Central memory CD8-positive, alpha-beta T cell (primary cell): Measurements from ENCODE around the gene PPARG.

ENCODE experiments used
- ATAC-seq: fragments of 150-1000 bp; cut with Tn5 transposase; replicated peaks from 2 replicates; pipeline ENCODE4 v1.10.0; 2022; ENCODE audit warnings: mild to moderate bottlenecking, moderate FRiP score, moderate number of reproducible peaks; ENCODE audit not compliant: poor library complexity, severe bottlenecking; ENCODE audit errors: extremely low read depth
- DNase-seq, 2 donors: peaks; one replicate each; pipeline ENCODE4 v3.0.0; 2021; ENCODE audit warnings: low spot score in 2 of 2
- H3K27ac Mint-ChIP-seq: one replicate; pipeline ENCODE4 v1.8.0; 2022; ENCODE audit warnings: low read depth, mild to moderate bottlenecking, moderate library complexity, mixed read lengths
- H3K27me3 Mint-ChIP-seq: one replicate; pipeline ENCODE4 v1.8.0; 2022; ENCODE audit warnings: mixed read lengths
- H3K36me3 Mint-ChIP-seq: one replicate; pipeline ENCODE4 v1.8.0; 2022; ENCODE audit warnings: mild to moderate bottlenecking, moderate library complexity, mixed read lengths; ENCODE audit not compliant: insufficient read depth
- H3K4me1 Mint-ChIP-seq: one replicate; pipeline ENCODE4 v1.8.0; 2022; ENCODE audit warnings: mixed read lengths
- H3K4me3 Mint-ChIP-seq: one replicate; pipeline ENCODE4 v1.8.0; 2022; ENCODE audit warnings: mild to moderate bottlenecking, moderate library complexity, mixed read lengths
- H3K9me3 Mint-ChIP-seq: one replicate; pipeline ENCODE4 v1.8.0; 2022; ENCODE audit warnings: mixed read lengths

PPARG gene

DNA sequence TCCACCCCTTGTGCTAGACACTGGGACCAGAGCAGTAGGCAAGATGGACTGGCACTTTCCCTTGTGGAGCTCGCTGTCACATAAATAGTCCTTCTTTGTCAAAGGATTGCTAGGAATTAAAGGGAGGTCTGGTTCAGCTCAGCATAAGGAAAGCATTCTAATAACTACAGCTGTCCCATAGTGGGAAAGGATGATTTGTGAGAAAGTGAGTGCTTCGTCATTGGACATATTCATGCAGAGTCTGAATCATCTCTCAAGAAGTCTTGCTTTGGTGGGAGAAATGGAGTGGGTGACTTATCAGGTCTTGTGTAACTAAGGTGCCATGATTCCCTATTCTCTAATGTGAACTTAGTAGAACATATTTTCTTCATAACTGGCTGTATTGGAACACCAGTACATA lies 14.7 kb downstream of the PPARG start:
- Mint-ChIP-seq H3K36me3 (no peaks in the 10 kb centered on the region), H3K27me3 (peaks cover 17% of the 10 kb centered on the region), H3K4me3 (no peak overlapping the region), H3K9me3 (no peaks in the 10 kb centered on the region), H3K4me1 (no peaks in the 10 kb centered on the region), H3K27ac (no peak overlapping the region)
- DNase-seq (no peak), ATAC-seq (no peak)

DNA sequence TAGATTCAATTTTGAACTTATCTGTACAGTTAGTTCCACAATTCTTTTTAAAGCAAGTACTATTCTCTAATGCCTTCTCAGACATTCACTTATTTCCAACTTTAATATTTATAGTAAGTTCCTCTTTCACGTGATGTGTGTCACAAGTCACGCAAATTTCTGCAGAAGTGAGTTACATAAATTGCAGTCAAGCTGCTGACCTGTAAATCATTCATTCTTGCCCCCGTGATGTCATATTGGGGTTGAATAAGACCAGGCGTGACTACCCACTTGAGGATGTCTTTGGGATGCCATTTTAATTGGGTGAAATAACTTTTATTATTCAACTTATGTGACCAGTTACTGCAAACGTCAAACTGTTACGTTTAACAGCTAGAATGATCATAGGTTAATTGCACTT lies 15.1 kb downstream of the PPARG start:
- Mint-ChIP-seq H3K27me3 (peaks cover 17% of the 10 kb centered on the region), H3K27ac (no peak overlapping the region), H3K4me1 (no peaks in the 10 kb centered on the region), H3K36me3 (no peaks in the 10 kb centered on the region), H3K4me3 (no peak overlapping the region), H3K9me3 (no peaks in the 10 kb centered on the region)
- ATAC-seq (no peak), DNase-seq (no peak)

DNA sequence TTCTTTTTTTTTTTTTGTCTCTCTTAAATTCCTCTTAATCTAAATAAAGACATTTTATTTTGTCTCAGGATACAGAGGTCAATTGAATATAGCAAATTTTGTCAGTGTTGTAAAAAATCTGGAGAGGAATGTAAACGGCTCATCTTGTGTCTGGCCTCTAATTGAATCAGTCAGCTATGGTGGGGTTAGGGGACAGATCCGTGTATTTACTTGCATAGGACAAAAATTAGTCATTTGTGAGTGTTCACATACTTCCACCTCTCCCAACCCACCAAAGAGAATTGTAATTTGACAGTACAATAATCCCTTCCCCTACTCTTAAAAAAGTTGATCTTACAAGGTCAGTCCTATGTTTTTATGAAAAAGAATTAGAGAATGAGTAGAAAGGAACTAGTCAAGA lies 18.3 kb downstream of the PPARG start:
- H3K4me1 Mint-ChIP-seq, result no peaks in the 10 kb centered on the region
- peaks cover 17% of the 10 kb centered on the region for H3K27me3 Mint-ChIP-seq
- no peak for DNase-seq
- peaks cover 2% of the 10 kb centered on the region for H3K36me3 Mint-ChIP-seq
- no peak for ATAC-seq
- H3K9me3 Mint-ChIP-seq, result no peaks in the 10 kb centered on the region
- no peak overlapping the region for H3K4me3 Mint-ChIP-seq
- H3K27ac Mint-ChIP-seq, result no peak overlapping the region

DNA sequence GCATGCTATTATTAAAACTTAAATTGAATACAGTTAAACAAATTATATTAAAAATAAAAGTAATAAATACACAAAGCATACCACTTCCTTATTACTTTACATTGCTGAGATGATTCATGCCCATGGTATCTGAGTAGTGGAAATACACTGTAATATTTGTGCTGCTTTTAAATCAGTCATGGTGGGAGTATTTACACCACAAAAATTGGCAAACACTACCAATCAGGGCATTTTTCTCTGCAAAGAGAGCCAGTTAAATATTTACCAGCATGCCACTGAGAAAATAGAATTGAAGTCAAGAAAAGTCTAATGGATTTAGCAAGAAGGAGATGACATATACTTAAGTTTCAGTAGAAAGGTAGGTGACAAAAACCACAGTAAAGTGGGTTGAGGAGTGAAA lies 19.6 kb downstream of the PPARG start:
- DNase-seq (no peak), ATAC-seq (no peak)
- Mint-ChIP-seq H3K36me3 (peaks cover 2% of the 10 kb centered on the region), H3K4me3 (no peak overlapping the region), H3K27me3 (peaks cover 17% of the 10 kb centered on the region), H3K27ac (no peak overlapping the region), H3K9me3 (no peaks in the 10 kb centered on the region), H3K4me1 (no peaks in the 10 kb centered on the region)

DNA sequence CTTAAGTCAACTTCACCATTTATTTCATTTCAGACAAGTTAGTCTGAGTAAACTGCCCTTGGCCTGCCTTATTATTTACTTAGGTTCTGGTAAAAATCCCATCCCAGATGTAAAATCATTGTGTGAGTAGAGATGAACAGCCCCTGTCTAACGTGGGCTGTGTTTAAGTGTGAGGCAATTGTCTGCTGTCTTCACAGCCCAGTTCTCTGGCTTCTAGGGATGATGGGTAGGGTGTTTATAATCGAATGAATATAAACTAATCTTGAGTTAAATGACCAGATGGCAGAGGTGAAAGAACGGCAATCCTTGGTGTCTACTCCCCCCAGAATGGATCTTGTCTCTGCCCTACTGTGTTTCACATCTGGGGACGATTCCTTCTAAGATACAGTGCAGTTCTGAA lies 20.8 kb downstream of the PPARG start:
- H3K4me1 Mint-ChIP-seq, result no peaks in the 10 kb centered on the region
- H3K4me3 Mint-ChIP-seq, result no peak overlapping the region
- DNase-seq (no peak), ATAC-seq (no peak)
- H3K27ac Mint-ChIP-seq, result no peak overlapping the region
- H3K9me3 Mint-ChIP-seq, result no peaks in the 10 kb centered on the region
- H3K27me3 Mint-ChIP-seq, result peaks cover 14% of the 10 kb centered on the region
- H3K36me3 Mint-ChIP-seq, result peaks cover 2% of the 10 kb centered on the region

DNA sequence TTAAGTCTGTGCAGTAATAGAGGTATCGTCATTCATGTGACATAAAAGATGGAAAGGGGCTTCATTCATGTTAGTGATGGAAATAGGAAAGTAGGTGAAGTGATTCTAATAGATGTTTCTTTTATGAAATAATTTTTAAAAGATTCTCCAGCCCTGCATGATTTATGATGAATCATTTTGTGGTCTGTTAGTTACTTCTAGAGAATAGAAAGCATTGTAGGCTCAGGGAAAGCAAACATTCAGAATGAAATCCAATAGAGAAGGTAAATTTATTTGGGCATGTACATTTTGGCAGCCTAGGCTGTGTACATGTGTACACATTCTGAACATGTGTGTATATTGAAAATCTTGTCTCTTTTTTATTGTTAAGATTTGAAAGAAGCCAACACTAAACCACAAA lies 23.1 kb downstream of the PPARG start:
- Mint-ChIP-seq H3K36me3 (peaks cover 2% of the 10 kb centered on the region), H3K27me3 (peaks cover 19% of the 10 kb centered on the region), H3K4me1 (no peaks in the 10 kb centered on the region), H3K27ac (no peak overlapping the region), H3K4me3 (no peak overlapping the region), H3K9me3 (no peaks in the 10 kb centered on the region)
- ATAC-seq, result no peak
- no peak for DNase-seq

- DNase-seq, result no peak
- no peak overlapping the region for H3K4me3 Mint-ChIP-seq
- H3K36me3 Mint-ChIP-seq, result peaks cover 2% of the 10 kb centered on the region
- no peak for ATAC-seq
- H3K27me3 Mint-ChIP-seq, result peaks cover 14% of the 10 kb centered on the region
- no peaks in the 10 kb centered on the region for H3K4me1 Mint-ChIP-seq
- no peak overlapping the region for H3K27ac Mint-ChIP-seq
- H3K9me3 Mint-ChIP-seq, result no peaks in the 10 kb centered on the region
These were observed 24.6 kb downstream of the PPARG start for GRCh38 chr3:12313519-12313918.

- ATAC-seq (no peak), DNase-seq (no peak)
- no peaks in the 10 kb centered on the region for H3K4me1 Mint-ChIP-seq
- no peak overlapping the region for H3K4me3 Mint-ChIP-seq
- H3K27me3 Mint-ChIP-seq, result peaks cover 14% of the 10 kb centered on the region
- H3K36me3 Mint-ChIP-seq, result peaks cover 2% of the 10 kb centered on the region
- no peaks in the 10 kb centered on the region for H3K9me3 Mint-ChIP-seq
- no peak overlapping the region for H3K27ac Mint-ChIP-seq
These were observed 27.4 kb downstream of the PPARG start for GRCh38 chr3:12316253-12316652.

DNA sequence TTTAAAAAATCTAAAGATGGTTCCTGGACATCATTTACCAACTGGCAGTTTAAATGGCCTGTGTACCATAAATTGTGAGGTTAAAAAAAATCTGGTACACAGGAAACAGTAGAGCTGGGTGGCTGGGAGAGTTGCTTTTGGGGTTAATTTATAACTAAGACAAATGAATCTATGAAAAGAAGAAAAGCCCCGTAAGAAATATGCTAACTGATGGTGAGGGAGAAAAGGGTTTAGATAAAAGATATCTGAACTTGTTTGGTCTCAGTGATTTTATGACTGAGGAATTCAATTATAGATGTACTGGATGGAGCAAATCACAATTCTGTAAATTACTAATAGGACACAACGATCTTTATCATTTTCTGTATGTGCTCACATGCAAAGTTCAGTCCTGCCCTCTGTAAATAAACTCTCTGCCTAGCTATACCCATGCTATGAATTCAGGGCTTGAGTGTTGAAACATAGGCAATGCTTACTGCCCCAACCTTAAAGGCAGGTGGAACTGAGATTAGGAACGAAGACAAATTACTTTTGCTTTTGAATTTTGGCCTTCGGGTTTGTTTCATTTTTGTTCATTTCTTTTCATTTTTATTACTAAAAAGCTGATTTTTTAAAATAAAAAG lies 28.0 kb downstream of the PPARG start:
- Mint-ChIP-seq H3K4me1 (no peaks in the 10 kb centered on the region), H3K27me3 (peaks cover 14% of the 10 kb centered on the region), H3K4me3 (no peak overlapping the region), H3K36me3 (no peaks in the 10 kb centered on the region), H3K9me3 (no peaks in the 10 kb centered on the region), H3K27ac (no peak overlapping the region)
- no peak for ATAC-seq
- DNase-seq, result no peak

- peaks cover 25% of the 10 kb centered on the region for H3K27me3 Mint-ChIP-seq
- H3K36me3 Mint-ChIP-seq, result no peaks in the 10 kb centered on the region
- no peaks in the 10 kb centered on the region for H3K4me1 Mint-ChIP-seq
- H3K4me3 Mint-ChIP-seq, result no peak overlapping the region
- ATAC-seq (no peak), DNase-seq (no peak)
- H3K9me3 Mint-ChIP-seq, result no peaks in the 10 kb centered on the region
- no peak overlapping the region for H3K27ac Mint-ChIP-seq
These were observed 29.0 kb downstream of the PPARG start for GRCh38 chr3:12317914-12318313.

GRCh38 chr3:12318758-12319621 lies 30.1 kb downstream of the PPARG start:
- DNase-seq (no peak), ATAC-seq (no peak)
- no peaks in the 10 kb centered on the region for H3K9me3 Mint-ChIP-seq
- H3K4me3 Mint-ChIP-seq, result no peak overlapping the region
- no peaks in the 10 kb centered on the region for H3K36me3 Mint-ChIP-seq
- H3K27me3 Mint-ChIP-seq, result peaks cover 36% of the 10 kb centered on the region
- no peak overlapping the region for H3K27ac Mint-ChIP-seq
- H3K4me1 Mint-ChIP-seq, result no peaks in the 10 kb centered on the region

DNA sequence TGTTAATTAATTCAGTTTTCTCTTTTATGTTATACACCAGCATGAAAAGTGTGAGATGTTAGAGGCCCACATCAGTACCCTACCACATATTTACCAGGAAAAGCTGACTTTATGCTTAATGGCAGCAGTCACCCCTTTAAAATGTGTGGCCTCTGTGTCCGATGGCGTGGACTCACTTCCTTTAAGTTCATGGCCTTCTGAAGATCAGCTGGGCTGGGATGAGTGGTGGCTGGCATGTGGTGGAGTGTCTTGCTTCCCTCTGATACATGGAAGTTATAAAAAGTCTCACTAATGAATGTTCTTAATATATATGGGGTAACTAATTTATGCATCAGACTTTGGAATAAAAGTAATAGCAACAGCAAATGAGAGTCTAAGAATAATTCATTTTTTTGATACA lies 32.1 kb downstream of the PPARG start:
- Mint-ChIP-seq H3K36me3 (no peaks in the 10 kb centered on the region), H3K9me3 (no peaks in the 10 kb centered on the region), H3K4me3 (no peak overlapping the region), H3K27ac (no peak overlapping the region), H3K4me1 (no peaks in the 10 kb centered on the region), H3K27me3 (peaks cover 30% of the 10 kb centered on the region)
- ATAC-seq (no peak), DNase-seq (no peak)

DNA sequence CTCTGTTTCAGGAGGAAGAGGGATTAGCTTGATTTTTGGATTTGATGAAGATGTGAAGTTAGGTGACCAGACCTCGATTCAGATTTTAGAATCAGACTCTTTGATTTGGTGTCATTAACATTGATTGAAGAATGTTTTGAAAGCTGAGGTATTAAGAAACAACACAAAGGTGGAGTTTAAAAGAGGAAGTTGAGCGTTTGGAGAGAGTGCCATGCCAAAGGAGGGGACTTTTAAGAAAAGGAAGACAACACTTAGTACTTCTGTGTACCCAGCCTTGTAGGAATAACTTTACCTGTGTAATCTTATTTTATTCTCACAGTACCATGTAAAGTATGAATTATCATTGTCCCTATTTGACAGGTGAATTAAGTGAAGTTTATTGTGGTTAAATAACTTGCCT lies 34.4 kb downstream of the PPARG start:
- Mint-ChIP-seq H3K36me3 (no peaks in the 10 kb centered on the region), H3K27ac (no peak overlapping the region), H3K4me3 (no peak overlapping the region), H3K9me3 (no peaks in the 10 kb centered on the region), H3K27me3 (peaks cover 23% of the 10 kb centered on the region), H3K4me1 (no peaks in the 10 kb centered on the region)
- ATAC-seq (no peak), DNase-seq (no peak)
